GM18951 (cell line): ENCODE measurements around the gene KMT5C.

Experiments
- POLR2A ChIP-seq: IDR thresholded peaks from 4 replicates; pipeline ENCODE4 v1.6.1; 2011; ENCODE audit warnings: mild to moderate bottlenecking; ENCODE audit not compliant: insufficient read length, insufficient read depth; ENCODE audit errors: extremely low read depth
- in situ Hi-C: fragments of 300-500 bp; cut with MboI; formaldehyde crosslinking; loops from one replicate; pipeline ENCODE4 v1.12.0; 2022; ENCODE audit warnings: low sequenced_read_pairs, mixed read lengths, inconsistent platforms; ENCODE audit not compliant: unreplicated experiment

The KMT5C gene

GRCh38 chr19:55309448-55309847, 30.2 kb upstream of the KMT5C start:
- TF ChIP-seq POLR2A = no peak
- in situ Hi-C loops = no loop called here

- no peak for TF ChIP-seq POLR2A
- in situ Hi-C loops = no loop called here
These were observed 29.2 kb upstream of the KMT5C start for GRCh38 chr19:55310498-55310897.

- in situ Hi-C loops = no loop called here
- TF ChIP-seq POLR2A = no peak
These were observed 28.3 kb upstream of the KMT5C start for GRCh38 chr19:55311397-55311796.

GRCh38 chr19:55311797-55312196, 27.9 kb upstream of the KMT5C start:
- TF ChIP-seq POLR2A = no peak
- in situ Hi-C loops = no loop called here

GRCh38 chr19:55312621-55313512, 26.8 kb upstream of the KMT5C start:
- no peak for TF ChIP-seq POLR2A
- in situ Hi-C loops = no loop called here

DNA sequence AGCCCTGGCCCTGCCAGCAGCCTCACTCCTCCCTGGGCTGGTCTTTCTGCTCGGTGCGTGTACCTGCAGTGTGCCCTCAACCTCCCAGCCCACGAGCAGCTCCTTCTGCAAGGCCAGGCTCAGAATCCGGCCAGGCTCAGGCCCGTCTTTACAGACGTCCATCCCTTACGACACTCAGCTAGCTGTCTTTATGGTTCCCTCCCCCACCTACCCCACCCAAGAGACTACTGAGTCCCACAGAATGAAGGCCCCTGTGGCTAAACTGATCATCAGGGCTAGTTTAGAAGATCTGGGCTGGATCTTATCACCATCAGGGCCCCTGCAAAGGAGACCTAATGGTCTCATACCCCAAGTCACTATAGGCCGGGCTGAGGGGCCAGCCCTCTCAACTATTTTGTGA, 25.3 kb upstream of the KMT5C start:
- in situ Hi-C loops = no loop called here
- no peak for TF ChIP-seq POLR2A

DNA sequence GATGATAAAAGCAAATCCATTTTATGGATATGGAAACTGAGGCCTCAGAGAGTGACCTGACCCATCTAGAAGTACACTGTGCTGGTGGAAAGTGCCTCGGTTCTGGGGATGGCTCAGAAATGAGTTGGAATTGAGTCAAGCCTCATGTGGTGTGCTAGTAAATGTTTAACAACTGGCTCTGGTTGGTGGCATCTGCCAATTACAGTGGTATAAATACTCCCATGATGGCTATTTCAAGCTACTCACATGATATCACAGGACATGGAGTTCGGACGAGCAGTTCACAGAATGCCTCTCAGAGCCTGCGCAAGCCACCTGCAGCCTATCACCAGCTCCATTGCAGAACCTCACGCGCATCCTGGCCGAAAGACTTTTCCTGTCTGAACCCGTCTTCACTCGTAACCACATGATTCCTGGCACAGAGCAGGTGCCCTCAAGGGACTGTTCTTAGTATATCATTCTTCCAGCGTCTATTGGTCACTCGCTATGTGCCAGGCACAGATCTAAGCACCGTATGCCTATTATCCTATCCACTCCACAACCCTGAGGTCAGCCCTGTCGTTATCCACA, 23.6 kb upstream of the KMT5C start:
- no peak for TF ChIP-seq POLR2A
- in situ Hi-C loops = no loop called here

DNA sequence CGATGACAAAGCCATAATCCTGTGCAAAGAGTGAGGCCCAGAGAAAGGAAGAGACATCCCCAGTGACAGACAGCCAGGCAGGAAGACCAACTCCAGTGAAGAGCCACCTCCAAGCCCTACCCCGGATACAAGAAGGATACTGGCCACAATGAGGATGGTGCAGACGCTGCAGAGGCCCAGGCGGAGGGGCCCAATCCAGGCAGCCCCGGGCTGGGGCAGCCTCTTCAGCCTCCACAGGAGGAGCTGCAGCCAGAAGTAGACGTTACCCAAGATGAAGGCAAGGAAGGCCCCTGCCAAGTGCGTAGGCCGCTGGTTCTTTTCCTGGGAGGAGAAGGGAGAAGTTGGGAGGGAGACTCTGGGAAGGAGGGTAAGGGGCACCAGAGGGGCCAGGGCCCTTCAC, 23.0 kb upstream of the KMT5C start:
- in situ Hi-C loops = no loop called here
- no peak for TF ChIP-seq POLR2A

GRCh38 chr19:55319785-55320184, 19.9 kb upstream of the KMT5C start:
- no peak for TF ChIP-seq POLR2A
- in situ Hi-C loops = no loop called here

DNA sequence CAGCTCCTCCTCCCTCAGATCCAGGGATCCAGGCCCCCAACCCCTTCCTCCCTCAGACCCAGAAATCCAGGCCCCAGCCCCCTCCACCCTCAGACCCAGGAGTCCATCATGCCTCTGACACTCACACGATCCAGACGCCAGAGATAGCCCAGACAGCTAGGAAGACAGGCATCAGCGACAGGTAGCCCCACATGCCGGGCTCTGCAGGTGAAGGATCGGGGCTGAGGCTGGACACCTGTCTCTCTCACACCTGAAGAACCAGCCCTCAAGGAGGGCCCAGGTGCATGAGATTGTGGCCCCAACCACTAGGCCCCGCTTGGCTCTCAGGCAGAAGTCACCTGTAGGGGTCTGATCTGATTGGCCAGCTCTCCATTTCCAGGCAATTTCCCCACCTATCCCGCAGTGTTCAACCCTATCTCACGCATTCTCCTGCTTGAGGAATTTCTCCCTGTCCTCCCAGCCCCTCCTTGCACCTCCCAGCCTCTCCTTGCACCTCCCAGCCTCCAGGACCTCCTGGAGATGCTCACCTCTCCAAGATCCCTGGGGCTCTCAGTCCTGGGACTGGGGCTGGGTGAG, 18.7 kb upstream of the KMT5C start:
- no peak for TF ChIP-seq POLR2A
- in situ Hi-C loops = no loop called here

GRCh38 chr19:55321466-55322137, 18.1 kb upstream of the KMT5C start:
- no peak for TF ChIP-seq POLR2A
- in situ Hi-C loops = no loop called here

DNA sequence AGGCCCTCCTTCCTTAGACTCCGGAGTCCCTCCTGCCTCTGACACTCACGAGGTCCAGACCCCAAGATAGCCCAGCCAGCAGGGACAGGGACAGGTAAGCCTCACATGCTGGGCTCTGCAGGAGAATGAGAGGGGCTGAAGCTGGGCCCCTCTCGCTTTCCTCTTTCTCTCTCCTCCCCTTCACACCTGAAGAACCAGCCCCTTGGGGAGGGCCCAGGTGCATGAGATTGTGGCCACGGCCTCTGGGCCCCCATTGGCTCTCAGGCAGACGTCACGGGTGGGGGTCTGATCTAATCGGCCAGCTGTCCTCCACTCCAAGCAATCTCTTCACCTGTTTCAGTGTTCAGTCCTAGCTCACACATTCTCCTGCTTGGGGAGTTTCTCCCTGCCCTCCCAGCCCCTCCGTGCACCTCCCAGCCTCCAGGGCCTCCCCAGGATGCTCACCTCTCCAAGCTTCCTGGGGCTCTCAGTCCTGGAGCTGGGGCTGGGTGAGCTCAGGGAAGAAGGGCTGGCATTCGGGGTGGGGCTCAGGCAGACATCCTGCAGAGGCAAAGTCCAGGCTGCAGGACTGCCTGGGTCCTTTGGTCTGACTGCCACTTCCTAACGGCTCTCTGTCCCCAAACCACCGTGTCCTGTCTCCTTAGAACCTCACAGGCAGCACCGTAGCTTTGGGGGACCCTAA, 17.3 kb upstream of the KMT5C start:
- in situ Hi-C loops = no loop called here

DNA sequence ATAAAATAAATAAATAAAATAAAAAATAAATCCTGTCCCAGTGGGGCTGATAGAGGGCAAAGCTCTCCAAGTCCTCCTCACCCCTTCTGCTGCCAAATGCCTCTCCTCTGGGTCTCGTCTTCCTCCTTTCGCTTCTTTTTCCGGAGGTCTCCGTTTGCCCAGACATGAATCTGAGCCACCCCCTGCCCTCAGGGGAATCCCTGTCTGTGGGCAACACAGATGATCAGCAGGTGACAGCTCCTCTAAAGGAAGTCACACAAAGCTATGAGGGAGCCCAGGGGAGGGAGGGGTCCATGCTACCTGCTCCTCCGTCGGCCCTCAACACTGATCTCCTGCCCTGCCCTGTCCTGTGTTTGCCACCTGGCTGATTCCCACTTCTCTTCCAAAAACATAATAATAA, 15.0 kb upstream of the KMT5C start:
- in situ Hi-C loops = no loop called here
- no peak for TF ChIP-seq POLR2A

More for the DNA sequence above, 17.3 kb upstream of the KMT5C start:
- no peak for TF ChIP-seq POLR2A
